ENCODE results near the gene EN2. TPM values are rescaled to one million over a fixed set of nuclear protein-coding genes. Genes with fewer than 3 reads are reported as not detected.

The EN2 gene
- total RNA-seq, 2 donors from 2014 or later: 0.27 TPM; not detected in 1

- H3K4me1 ChIP-seq (ENCODE audit: control insufficient read depth in 1 of 2, low read depth in 2 of 2): no peaks in the 10 kb centered on the region
- ATAC-seq (ENCODE audit: insufficient number of reproducible peaks, low FRiP score, low read depth) (no peak), DNase-seq (ENCODE audit: low spot score) (no peak)
- no peaks in the 10 kb centered on the region for H3K27me3 ChIP-seq (replicated peaks; ENCODE audit: insufficient read depth)
- no peaks in the 10 kb centered on the region for H3K9me3 ChIP-seq
- TF ChIP-seq, protein P1, sequence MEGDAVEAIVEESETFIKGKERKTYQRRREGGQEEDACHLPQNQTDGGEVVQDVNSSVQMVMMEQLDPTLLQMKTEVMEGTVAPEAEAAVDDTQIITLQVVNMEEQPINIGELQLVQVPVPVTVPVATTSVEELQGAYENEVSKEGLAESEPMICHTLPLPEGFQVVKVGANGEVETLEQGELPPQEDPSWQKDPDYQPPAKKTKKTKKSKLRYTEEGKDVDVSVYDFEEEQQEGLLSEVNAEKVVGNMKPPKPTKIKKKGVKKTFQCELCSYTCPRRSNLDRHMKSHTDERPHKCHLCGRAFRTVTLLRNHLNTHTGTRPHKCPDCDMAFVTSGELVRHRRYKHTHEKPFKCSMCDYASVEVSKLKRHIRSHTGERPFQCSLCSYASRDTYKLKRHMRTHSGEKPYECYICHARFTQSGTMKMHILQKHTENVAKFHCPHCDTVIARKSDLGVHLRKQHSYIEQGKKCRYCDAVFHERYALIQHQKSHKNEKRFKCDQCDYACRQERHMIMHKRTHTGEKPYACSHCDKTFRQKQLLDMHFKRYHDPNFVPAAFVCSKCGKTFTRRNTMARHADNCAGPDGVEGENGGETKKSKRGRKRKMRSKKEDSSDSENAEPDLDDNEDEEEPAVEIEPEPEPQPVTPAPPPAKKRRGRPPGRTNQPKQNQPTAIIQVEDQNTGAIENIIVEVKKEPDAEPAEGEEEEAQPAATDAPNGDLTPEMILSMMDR (IDR thresholded peaks at IDR 0.05): no peak
- H3K27ac ChIP-seq: no peak overlapping the region
- H3K4me3 ChIP-seq: no peak overlapping the region
- H3K36me3 ChIP-seq: no peaks in the 10 kb centered on the region
Observed at GRCh38 chr7:155418304-155418703, 39.6 kb upstream of the EN2 start.

DNA sequence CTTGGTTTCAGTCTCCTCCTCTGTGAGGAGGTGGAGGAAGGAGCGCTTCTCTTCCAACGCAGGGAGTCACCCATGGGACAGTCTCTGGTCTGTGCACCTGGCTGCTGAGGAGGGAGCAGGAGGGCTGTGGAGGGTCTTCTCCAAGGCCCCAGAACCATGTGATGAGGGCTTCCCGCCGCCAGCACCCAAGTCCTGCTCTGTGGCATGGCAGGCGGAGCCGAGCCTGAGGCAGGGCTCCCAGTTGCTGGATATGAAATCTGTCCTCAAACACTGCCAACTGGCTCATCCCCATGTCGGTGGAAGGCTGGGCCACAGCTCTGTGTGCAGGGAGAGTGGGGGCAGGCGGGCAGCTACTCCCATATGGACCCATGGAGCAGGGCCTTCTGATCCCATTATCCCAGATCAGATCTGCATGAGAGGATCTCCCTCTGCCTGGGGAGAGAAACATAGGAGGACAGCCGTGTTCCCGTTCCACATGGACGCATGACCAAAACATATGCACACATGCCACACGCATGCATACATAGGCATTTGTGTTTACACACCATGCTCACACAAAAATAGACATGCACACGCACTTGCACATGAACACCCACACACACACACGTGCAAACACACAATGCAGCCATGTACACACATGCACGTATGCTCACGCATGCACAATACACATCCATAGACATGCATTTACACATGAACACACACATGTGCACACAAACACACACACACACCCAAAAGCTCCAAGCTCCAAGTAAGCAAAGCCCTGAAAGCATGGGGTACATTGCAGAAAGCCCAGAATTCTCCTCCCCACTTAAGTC, 38.8 kb upstream of the EN2 start:
- H3K4me3 ChIP-seq: no peak overlapping the region
- no peak for DNase-seq (ENCODE audit: low spot score)
- no peak for ATAC-seq (ENCODE audit: insufficient number of reproducible peaks, low FRiP score, low read depth)
- H3K27ac ChIP-seq: no peak overlapping the region
- no peaks in the 10 kb centered on the region for H3K36me3 ChIP-seq
- TF ChIP-seq, protein P1 (IDR thresholded peaks at IDR 0.05): no peak
- H3K27me3 ChIP-seq (replicated peaks; ENCODE audit: insufficient read depth): no peaks in the 10 kb centered on the region
- no peaks in the 10 kb centered on the region for H3K9me3 ChIP-seq
- H3K4me1 ChIP-seq (ENCODE audit: control insufficient read depth in 1 of 2, low read depth in 2 of 2): no peaks in the 10 kb centered on the region

DNA sequence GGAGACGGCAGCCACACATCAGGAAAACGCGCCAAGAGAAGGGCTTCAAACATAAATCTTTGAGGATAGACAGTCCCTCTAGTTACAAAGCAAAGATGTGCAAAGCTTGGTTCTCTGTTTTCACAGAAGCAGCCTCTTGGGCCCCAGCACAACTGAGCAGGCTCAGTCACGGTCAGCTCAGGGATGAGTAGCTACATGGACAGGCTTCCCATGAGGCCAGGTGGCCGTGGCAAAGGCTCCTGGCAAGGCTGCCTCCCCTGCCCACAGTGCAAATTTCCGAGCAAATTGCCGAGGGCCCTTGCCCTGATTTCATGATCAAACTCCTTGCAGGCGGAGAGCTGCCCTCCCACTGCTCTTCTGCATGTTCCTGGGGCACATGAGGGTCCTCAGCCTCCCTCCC, 37.8 kb upstream of the EN2 start:
- no peaks in the 10 kb centered on the region for H3K9me3 ChIP-seq
- no peaks in the 10 kb centered on the region for H3K4me1 ChIP-seq (ENCODE audit: control insufficient read depth in 1 of 2, low read depth in 2 of 2)
- no peaks in the 10 kb centered on the region for H3K36me3 ChIP-seq
- no peak overlapping the region for H3K27ac ChIP-seq
- DNase-seq (ENCODE audit: low spot score) (no peak), ATAC-seq (ENCODE audit: insufficient number of reproducible peaks, low FRiP score, low read depth) (no peak)
- no peak overlapping the region for H3K4me3 ChIP-seq
- TF ChIP-seq, protein P1 (IDR thresholded peaks at IDR 0.05): no peak
- H3K27me3 ChIP-seq (replicated peaks; ENCODE audit: insufficient read depth): no peaks in the 10 kb centered on the region

DNA sequence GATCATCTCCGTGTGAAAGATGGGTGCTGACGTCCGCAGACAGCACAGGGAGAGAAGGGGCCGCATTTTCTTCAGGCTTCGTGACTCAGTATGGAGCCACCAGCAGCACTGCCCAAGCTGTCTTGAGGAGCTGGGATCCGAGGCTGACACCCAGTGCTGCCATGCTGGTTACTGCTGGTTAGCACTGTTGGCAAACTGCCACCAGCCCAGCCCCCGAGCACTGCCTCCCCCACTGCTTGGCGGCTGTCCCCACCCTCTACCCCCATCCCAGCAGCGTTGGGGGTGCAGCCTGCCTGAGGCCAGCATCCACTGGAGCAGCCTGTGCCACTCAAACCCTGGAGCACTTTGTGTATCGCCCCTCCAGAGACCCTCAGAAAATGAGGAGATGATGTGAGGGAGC, 35.8 kb upstream of the EN2 start:
- H3K4me3 ChIP-seq: no peak overlapping the region
- no peaks in the 10 kb centered on the region for H3K27me3 ChIP-seq (replicated peaks; ENCODE audit: insufficient read depth)
- DNase-seq (ENCODE audit: low spot score) (no peak), ATAC-seq (ENCODE audit: insufficient number of reproducible peaks, low FRiP score, low read depth) (no peak)
- no peak overlapping the region for H3K27ac ChIP-seq
- TF ChIP-seq, protein P1 (IDR thresholded peaks at IDR 0.05): no peak
- no peaks in the 10 kb centered on the region for H3K4me1 ChIP-seq (ENCODE audit: control insufficient read depth in 1 of 2, low read depth in 2 of 2)
- no peaks in the 10 kb centered on the region for H3K36me3 ChIP-seq
- H3K9me3 ChIP-seq: no peaks in the 10 kb centered on the region

- ATAC-seq (ENCODE audit: insufficient number of reproducible peaks, low FRiP score, low read depth): no peak
- no peaks in the 10 kb centered on the region for H3K4me1 ChIP-seq (ENCODE audit: control insufficient read depth in 1 of 2, low read depth in 2 of 2)
- H3K27ac ChIP-seq: no peak overlapping the region
- H3K4me3 ChIP-seq: no peak overlapping the region
- no peaks in the 10 kb centered on the region for H3K9me3 ChIP-seq
- TF ChIP-seq, protein P1 (IDR thresholded peaks at IDR 0.05): no peak
- H3K36me3 ChIP-seq: no peaks in the 10 kb centered on the region
- no peak for DNase-seq (ENCODE audit: low spot score)
- no peaks in the 10 kb centered on the region for H3K27me3 ChIP-seq (replicated peaks; ENCODE audit: insufficient read depth)
Observed at GRCh38 chr7:155422599-155423336, 35.2 kb upstream of the EN2 start.

Data from thoracic aorta (tissue), 2 donors.